HEK293 (cell line): Measurements from ENCODE around the gene BCAS3.

Source experiments
- CTCF ChIA-PET: fragments of 350-600 bp; formaldehyde crosslinking; extraction: SDS; loops from one replicate; lab custom pipeline; 2021; ENCODE audit warnings: antibody characterized with exemption; lab: Yijun Ruan, JAX
- POLR2A ChIA-PET: fragments of 300-600 bp; formaldehyde crosslinking; extraction: SDS; loops from one replicate; lab custom pipeline; 2020; ENCODE audit warnings: antibody characterized with exemption, inconsistent platforms; lab: Yijun Ruan, JAX
- H3K27ac ChIP-seq: fragments of 200-500 bp; sonication (Bioruptor generic); 2 replicates; pipeline ENCODE4 v1.5.1; 2014; ENCODE audit warnings: low read depth, low read length, control low read depth, inconsistent platforms; ENCODE audit errors: extremely low read depth
- H3K36me3 ChIP-seq, 2 experiments: fragments of 200-500 bp in 1 of 2; sonication (Bioruptor generic) in 1 of 2; 1 replicate in 1 of 2; 2 replicates in 1 of 2; pipeline ENCODE4 v1.5.1; 2014 to 2017; ENCODE audit warnings: inconsistent platforms in 2 of 2, low read length in 2 of 2; ENCODE audit not compliant: control insufficient read depth in 2 of 2, insufficient read depth in 1 of 2
- H3K4me1 ChIP-seq: fragments of 200-500 bp; sonication (Bioruptor generic); 2 replicates; pipeline ENCODE4 v1.5.1; 2014; ENCODE audit warnings: mild to moderate bottlenecking, low read length, inconsistent platforms; ENCODE audit not compliant: control insufficient read depth, insufficient read depth
- H3K4me3 ChIP-seq: 2 replicates; pipeline ENCODE4 v1.5.1; 2011; ENCODE audit warnings: low read depth, mild to moderate bottlenecking, control low read depth, low read length, moderate library complexity
- H3K9me3 ChIP-seq: fragments of 200-500 bp; sonication (Bioruptor generic); 2 replicates; pipeline ENCODE4 v1.5.1; 2014; ENCODE audit warnings: low read depth, low read length, inconsistent platforms; ENCODE audit not compliant: control insufficient read depth, insufficient read depth
- HOXA7 ChIP-seq: sonication (generic); formaldehyde crosslinking; IDR thresholded peaks from 2 replicates; pipeline ENCODE4 v1.8.1; 2022; ENCODE audit warnings: missing genetic modification reagents, borderline replicate concordance
- IKZF3 ChIP-seq: fragments of 450-650 bp; IDR thresholded peaks from 2 replicates; pipeline ENCODE4 v1.5.0; 2018; ENCODE audit warnings: missing biosample characterization, mild to moderate bottlenecking, missing genetic modification characterization, moderate library complexity
- KLF17 ChIP-seq: fragments of 450-650 bp; formaldehyde crosslinking; IDR thresholded peaks from 2 replicates; pipeline ENCODE4 v1.5.1; 2016; ENCODE audit warnings: missing biosample characterization, missing genetic modification characterization
- OSR2 ChIP-seq: fragments of 450-650 bp; formaldehyde crosslinking; IDR thresholded peaks from 2 replicates; pipeline ENCODE4 v1.5.1; 2016; ENCODE audit warnings: missing biosample characterization, missing genetic modification characterization
- PRDM1 ChIP-seq: fragments of 450-650 bp; formaldehyde crosslinking; IDR thresholded peaks from 2 replicates; pipeline ENCODE4; 2016; ENCODE audit warnings: missing biosample characterization, missing genetic modification characterization
- PRDM4 ChIP-seq: fragments of 450-650 bp; formaldehyde crosslinking; IDR thresholded peaks from 2 replicates; pipeline ENCODE4 v1.5.1; 2017; ENCODE audit warnings: missing biosample characterization, missing genetic modification characterization
- SCRT1 ChIP-seq: fragments of 450-650 bp; formaldehyde crosslinking; IDR thresholded peaks from 2 replicates; pipeline ENCODE4 v1.5.1; 2016; ENCODE audit warnings: missing biosample characterization, missing genetic modification characterization, borderline replicate concordance
- WT1 ChIP-seq: fragments of 450-650 bp; formaldehyde crosslinking; IDR thresholded peaks from 2 replicates; pipeline ENCODE4 v1.5.1; 2016; ENCODE audit warnings: missing biosample characterization, missing genetic modification characterization
- ZBTB26 ChIP-seq: fragments of 450-650 bp; formaldehyde crosslinking; optimal IDR thresholded peaks from 2 replicates; pipeline ENCODE3; 2016; ENCODE audit warnings: missing biosample characterization, mild to moderate bottlenecking, missing genetic modification characterization
- ZBTB44 ChIP-seq: fragments of 450-650 bp; IDR thresholded peaks from 2 replicates; pipeline ENCODE4 v1.5.1; 2018; ENCODE audit warnings: missing biosample characterization, mild to moderate bottlenecking, missing genetic modification characterization
- ZBTB48 ChIP-seq: fragments of 450-650 bp; formaldehyde crosslinking; IDR thresholded peaks from 2 replicates; pipeline ENCODE4 v1.5.1; 2016; ENCODE audit warnings: missing biosample characterization, missing genetic modification characterization
- ZFHX2 ChIP-seq: fragments of 450-650 bp; formaldehyde crosslinking; conservative IDR thresholded peaks from 2 replicates; pipeline ENCODE4 v1.5.1; 2016; ENCODE audit warnings: missing biosample characterization, missing genetic modification characterization
- ZNF114 ChIP-seq: fragments of 450-650 bp; formaldehyde crosslinking; IDR thresholded peaks from 2 replicates; pipeline ENCODE4 v1.5.0; 2017; ENCODE audit warnings: missing biosample characterization, missing genetic modification characterization
- ZNF155 ChIP-seq: fragments of 450-650 bp; formaldehyde crosslinking; IDR thresholded peaks from 2 replicates; pipeline ENCODE4 v1.5.1; 2016; ENCODE audit warnings: missing biosample characterization, missing genetic modification characterization
- ZNF169 ChIP-seq: fragments of 450-650 bp; formaldehyde crosslinking; IDR thresholded peaks from 2 replicates; pipeline ENCODE4 v1.5.1; 2016; ENCODE audit warnings: missing biosample characterization, missing genetic modification characterization
- ZNF239 ChIP-seq: fragments of 450-650 bp; formaldehyde crosslinking; IDR thresholded peaks from 2 replicates; pipeline ENCODE4 v1.5.1; 2016; ENCODE audit warnings: missing biosample characterization, missing genetic modification characterization
- ZNF354C ChIP-seq: fragments of 450-650 bp; formaldehyde crosslinking; IDR thresholded peaks from 2 replicates; pipeline ENCODE4 v1.5.1; 2016; ENCODE audit warnings: missing biosample characterization, missing genetic modification characterization, low read depth, borderline replicate concordance
- ZNF488 ChIP-seq: fragments of 450-650 bp; formaldehyde crosslinking; IDR thresholded peaks from 2 replicates; pipeline ENCODE4 v1.5.1; 2016; ENCODE audit warnings: missing biosample characterization, missing genetic modification characterization
- ZNF549 ChIP-seq: fragments of 450-650 bp; IDR thresholded peaks from 2 replicates; pipeline ENCODE4 v1.5.1; 2018; ENCODE audit warnings: missing biosample characterization, missing genetic modification characterization, mild to moderate bottlenecking, inconsistent platforms, moderate library complexity
- ZNF585B ChIP-seq: fragments of 450-650 bp; formaldehyde crosslinking; IDR thresholded peaks from 2 replicates; pipeline ENCODE4 v1.5.1; 2016; ENCODE audit warnings: missing biosample characterization, missing genetic modification characterization
- ZNF654 ChIP-seq: fragments of 450-650 bp; formaldehyde crosslinking; IDR thresholded peaks from 2 replicates; pipeline ENCODE4 v1.5.1; 2016; ENCODE audit warnings: low read depth, missing biosample characterization, missing genetic modification characterization
- ZNF670 ChIP-seq: fragments of 450-650 bp; formaldehyde crosslinking; IDR thresholded peaks from 2 replicates; pipeline ENCODE4 v1.5.1; 2016; ENCODE audit warnings: missing biosample characterization, missing genetic modification characterization, low read depth
- ZNF692 ChIP-seq: fragments of 450-650 bp; formaldehyde crosslinking; IDR thresholded peaks from 2 replicates; pipeline ENCODE4 v1.5.1; 2016; ENCODE audit warnings: missing biosample characterization, missing genetic modification characterization
- ZNF776 ChIP-seq: fragments of 450-650 bp; formaldehyde crosslinking; IDR thresholded peaks from 2 replicates; pipeline ENCODE4 v1.5.0; 2017; ENCODE audit warnings: missing biosample characterization, missing genetic modification characterization, borderline replicate concordance
- ZNF777 ChIP-seq: fragments of 450-650 bp; formaldehyde crosslinking; IDR thresholded peaks from 2 replicates; pipeline ENCODE4 v1.5.1; 2017; ENCODE audit warnings: missing biosample characterization, missing genetic modification characterization, borderline replicate concordance
- ZNF837 ChIP-seq: fragments of 450-650 bp; formaldehyde crosslinking; IDR thresholded peaks from 2 replicates; pipeline ENCODE4 v1.5.1; 2016; ENCODE audit warnings: missing biosample characterization, missing genetic modification characterization
- ZSCAN18 ChIP-seq: fragments of 450-650 bp; formaldehyde crosslinking; IDR thresholded peaks from 2 replicates; pipeline ENCODE4 v1.5.1; 2016; ENCODE audit warnings: missing biosample characterization, missing genetic modification characterization

BCAS3 gene

GRCh38 chr17:61418449-61418848, 740.8 kb downstream of the BCAS3 start:
- Histone ChIP-seq H3K4me1 (peaks cover 1% of the 10 kb centered on the region; the same call in 1 of the 2 replicates), H3K9me3 (no peaks in the 10 kb centered on the region), H3K4me3 (no peak overlapping the region), H3K27ac (no peak overlapping the region), H3K36me3 (no peaks in the 10 kb centered on the region)
- ChIA-PET CTCF (interaction anchor here (0.7 to 3.4 kb wide), 7 partner anchors 9 to 416 kb away, joined by 3 to 19 read pairs (median 5); no protein-coding TSS in a partner anchor), POLR2A (no interaction called here)
- TF ChIP-seq ZNF488 (tag by site-specific recombination) (no peak), ZSCAN18 (tag by site-specific recombination) (no peak), ZNF670 (no peak), HOXA7 (CRISPR knock-in tag) (no peak), ZFHX2 (no peak), ZNF776 (tag by site-specific recombination) (no peak), ZNF585B (no peak), ZNF777 (tag by site-specific recombination) (no peak), ZNF354C (tag by site-specific recombination) (no peak), ZBTB48 (tag by site-specific recombination) (no peak), KLF17 (tag by site-specific recombination) (no peak), ZNF239 (no peak), WT1 (tag by site-specific recombination) (no peak), ZNF837 (tag by site-specific recombination) (no peak), ZBTB44 (tag by site-specific recombination) (no peak), ZNF114 (tag by site-specific recombination) (no peak), SCRT1 (tag by site-specific recombination) (no peak), ZNF155 (tag by site-specific recombination) (no peak), ZNF654 (tag by site-specific recombination) (no peak), OSR2 (tag by site-specific recombination) (no peak)

- Histone ChIP-seq H3K27ac (no peak overlapping the region), H3K36me3 (no peaks in the 10 kb centered on the region), H3K4me1 (no peaks in the 10 kb centered on the region; the same call in 1 of the 2 replicates), H3K4me3 (no peak overlapping the region), H3K9me3 (no peaks in the 10 kb centered on the region)
- ChIA-PET CTCF (interaction anchor here (0.7 to 2.9 kb wide), 5 partner anchors 131 to 678 kb away, joined by 3 to 19 read pairs (median 3); no protein-coding TSS in a partner anchor), POLR2A (no interaction called here)
- TF ChIP-seq ZNF692 (tag by site-specific recombination) (no peak), ZNF169 (tag by site-specific recombination) (no peak), IKZF3 (tag by site-specific recombination) (no peak), ZBTB26 (tag by site-specific recombination) (no peak), ZNF549 (tag by site-specific recombination) (no peak), PRDM1 (tag by site-specific recombination) (no peak), PRDM4 (tag by site-specific recombination) (no peak)
Measured at GRCh38 chr17:61419496-61420046, 741.9 kb downstream of the BCAS3 start.
